GM21717 (cell line): Measurements from ENCODE around the gene OPCML.

Source experiments
- ATAC-seq: cut with Tn5 transposase; IDR thresholded peaks from one replicate; pipeline ENCODE4 v1.9.1; 2021; ENCODE audit warnings: mild to moderate bottlenecking, moderate library complexity; ENCODE audit not compliant: unreplicated experiment

Gene OPCML

DNA sequence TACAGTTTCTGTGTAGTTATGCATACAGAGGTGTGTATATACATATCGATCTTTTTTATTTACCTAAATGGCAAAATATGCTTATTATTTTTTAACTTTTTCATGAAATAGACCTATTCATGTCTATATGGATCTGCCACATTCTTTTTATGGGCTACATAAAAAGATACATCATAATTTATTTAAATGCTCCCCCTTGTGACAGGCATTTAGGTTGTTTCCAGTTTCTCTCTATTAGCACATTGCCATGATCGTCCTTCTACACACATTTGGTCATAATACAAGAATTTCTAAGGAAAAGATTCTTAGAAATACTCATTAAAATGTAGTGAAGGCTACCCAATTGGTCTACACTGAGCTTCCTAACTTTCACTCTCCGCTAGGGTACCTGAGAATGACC is 1067.4 kb downstream of the OPCML start:
- ATAC-seq: no peak

DNA sequence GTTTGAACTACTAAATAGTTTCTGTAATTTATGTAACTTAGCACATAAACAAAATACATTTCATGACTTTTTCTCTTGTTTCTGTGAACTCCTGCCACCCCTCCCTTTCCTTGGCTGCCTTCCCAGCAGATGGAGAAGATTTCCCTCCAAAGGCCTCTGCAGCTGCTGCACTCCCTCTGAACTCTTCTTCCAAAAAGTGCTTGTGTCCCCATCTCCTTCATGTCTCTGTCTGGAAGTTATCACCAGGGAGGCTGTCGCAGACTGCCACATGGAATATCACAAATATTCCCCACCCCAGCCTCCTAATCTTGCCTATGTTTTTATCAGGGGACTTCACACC is 1068.3 kb downstream of the OPCML start:
- ATAC-seq: no peak

DNA sequence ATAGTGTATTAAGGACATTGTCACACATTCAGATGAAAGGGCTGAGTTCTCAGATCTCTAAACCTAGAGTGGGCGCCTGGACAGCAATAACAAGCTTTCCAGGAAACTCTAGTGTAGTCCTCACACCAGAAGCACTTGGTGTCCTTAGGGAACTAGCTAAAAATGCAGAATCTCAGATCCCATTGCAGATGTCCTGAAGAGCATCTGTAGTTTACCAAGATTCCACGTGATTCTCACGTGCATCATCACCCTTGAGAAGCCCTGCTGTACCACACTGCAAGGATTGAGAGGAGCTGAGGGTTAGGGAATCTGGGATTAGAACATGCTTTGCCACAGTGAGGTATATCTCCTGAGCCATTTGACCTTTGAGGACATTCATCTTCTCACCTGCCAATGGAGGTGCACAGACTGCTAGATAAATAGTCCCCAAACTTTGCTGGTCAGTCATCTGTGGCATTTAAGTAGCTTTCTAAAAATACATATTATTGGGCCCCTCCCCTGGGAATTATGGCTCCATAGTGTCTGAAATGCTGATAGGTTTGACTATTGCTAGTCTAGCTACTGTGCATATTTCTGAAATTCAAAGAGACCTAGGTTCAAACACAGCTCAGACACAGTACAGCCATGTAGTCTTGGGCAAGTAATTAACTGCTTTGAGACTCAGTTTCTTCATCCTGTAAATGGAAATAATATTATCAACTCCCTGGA is 1068.9 kb downstream of the OPCML start:
- ATAC-seq: no peak

DNA sequence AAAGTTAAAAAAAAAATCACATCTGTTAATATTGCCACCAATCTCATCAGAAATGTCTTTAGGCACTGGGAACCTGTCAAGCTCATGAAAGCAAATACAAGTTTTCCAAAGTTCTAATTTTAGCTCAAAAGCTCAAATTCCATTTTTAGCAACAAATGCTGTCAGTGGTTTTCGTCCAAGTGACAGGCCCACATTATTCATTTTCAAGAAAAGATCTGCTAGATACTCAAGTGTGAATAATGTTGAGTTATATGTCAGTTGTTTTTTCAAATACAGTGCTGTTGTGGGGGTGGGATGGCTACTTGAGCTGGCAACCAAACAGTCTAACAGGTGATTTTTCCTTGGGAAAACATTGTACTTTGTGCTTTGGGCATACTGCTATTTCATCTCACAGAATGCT is 1072.6 kb downstream of the OPCML start:
- no peak for ATAC-seq

DNA sequence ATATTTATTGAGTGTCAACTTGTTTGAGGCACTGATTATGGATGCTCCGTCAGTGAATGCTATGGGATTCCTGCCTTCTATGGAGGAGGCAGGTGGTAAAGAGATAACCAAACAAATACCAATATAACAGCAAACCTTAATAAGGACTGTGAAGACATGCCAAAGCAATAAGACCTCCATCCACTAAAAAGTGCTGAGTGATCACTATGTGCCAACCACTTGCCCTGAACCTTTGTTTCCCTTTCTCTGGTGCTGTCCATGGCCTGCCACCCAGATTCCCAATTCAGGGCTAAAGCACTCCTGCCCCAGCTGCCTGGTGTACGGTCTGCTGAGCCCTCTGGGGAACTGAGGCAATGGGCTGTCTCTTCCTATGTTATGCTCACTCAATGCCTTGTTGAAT is 1074.9 kb downstream of the OPCML start:
- no peak for ATAC-seq

- ATAC-seq: no peak
These were observed 1075.5 kb downstream of the OPCML start for GRCh38 chr11:132456751-132457328.

DNA sequence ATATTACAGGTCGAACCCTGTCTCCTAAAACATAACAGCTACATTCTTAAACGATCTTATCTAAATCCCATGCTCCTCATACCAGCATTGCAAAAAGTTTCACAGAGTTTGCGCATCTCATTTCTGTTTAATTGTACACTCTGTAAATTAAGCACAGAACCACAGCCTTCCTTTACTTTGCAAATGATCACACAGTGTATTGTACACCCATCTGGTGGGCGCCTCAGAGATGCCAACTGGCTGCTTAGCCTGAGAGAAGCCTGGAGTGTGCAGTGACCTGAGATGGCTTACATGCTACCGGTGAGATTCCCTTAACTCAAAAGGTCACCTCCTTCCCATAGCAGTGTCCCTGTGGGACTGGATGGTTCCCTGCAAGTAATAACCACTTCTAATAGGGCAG is 1077.3 kb downstream of the OPCML start:
- no peak for ATAC-seq

DNA sequence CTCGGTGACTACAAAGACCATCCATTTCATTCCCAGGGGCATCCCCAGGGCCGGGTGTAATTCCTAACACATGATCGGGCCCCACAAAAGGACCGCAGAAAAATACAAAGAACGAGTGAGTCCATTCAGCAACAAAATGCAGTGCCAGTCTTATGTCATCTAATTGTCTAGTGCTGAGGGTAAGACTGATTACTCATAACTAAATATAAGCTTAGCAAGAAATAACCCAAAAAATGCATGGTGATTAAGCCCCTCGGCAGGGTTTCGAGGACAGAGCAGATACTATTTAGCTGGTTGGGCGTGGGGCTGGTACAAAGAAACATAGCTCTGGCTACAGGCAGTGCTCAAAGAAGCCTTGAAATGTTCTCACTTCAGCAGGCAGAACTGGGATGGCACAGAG is 1078.9 kb downstream of the OPCML start:
- ATAC-seq: no peak

GRCh38 chr11:132452616-132453015 is 1079.7 kb downstream of the OPCML start:
- ATAC-seq: no peak

- no peak for ATAC-seq
These were observed 1080.2 kb downstream of the OPCML start for GRCh38 chr11:132451942-132452601.

- ATAC-seq: no peak
These were observed 1081.7 kb downstream of the OPCML start for GRCh38 chr11:132450631-132451030.

DNA sequence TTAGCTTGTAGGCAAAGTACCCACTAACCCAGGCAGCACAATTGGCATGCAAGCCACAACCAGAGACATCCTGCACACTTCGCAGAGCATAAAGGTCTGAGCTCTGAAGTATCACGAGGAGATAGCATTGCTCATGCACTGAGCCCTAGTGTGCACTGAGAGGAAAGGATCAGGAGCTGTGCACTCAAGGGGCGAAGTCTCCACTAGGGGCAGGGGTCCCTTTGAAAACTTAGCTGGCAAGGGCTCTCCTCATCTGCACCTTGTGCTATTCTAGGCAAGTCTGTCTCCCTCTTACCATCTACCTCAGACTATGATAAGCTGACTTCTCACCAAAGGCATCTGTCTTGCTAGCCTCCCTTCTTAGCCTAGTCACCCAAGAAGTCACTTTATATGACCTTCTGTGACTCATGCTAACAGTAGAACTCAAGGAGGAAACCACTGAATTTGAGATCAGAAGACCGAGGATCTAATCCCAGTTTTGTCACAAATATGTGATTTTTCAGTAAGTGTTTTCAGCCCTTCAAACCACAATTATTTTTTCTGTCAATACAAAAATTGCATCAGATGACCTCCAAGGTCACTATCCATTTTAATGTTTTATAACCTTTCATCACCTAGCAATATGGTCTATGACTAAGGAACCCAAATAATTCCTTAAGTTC is 1083.8 kb downstream of the OPCML start:
- no peak for ATAC-seq

DNA sequence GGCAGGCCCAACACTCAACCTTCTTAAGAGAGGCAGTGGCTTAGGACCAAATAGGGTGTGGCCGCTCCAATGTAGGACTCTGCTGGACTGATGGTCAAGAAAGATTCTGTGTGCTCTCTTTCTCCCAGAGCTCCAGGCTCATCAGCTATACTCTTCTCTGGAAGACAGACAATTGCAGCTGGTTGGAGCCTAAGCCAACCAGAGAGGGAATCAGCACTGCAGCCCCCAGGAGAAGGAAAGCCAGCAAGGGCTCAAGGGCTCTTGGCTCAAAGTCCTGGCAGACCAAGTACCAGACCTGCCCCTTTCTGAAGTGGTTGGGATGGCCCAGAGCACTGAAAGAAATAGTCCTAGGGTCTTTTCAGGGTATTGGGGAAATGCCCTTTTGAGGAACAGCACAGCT is 1084.5 kb downstream of the OPCML start:
- no peak for ATAC-seq

GRCh38 chr11:132445859-132446291 is 1086.4 kb downstream of the OPCML start:
- ATAC-seq: no peak

GRCh38 chr11:132444911-132445310 is 1087.4 kb downstream of the OPCML start:
- ATAC-seq: no peak

DNA sequence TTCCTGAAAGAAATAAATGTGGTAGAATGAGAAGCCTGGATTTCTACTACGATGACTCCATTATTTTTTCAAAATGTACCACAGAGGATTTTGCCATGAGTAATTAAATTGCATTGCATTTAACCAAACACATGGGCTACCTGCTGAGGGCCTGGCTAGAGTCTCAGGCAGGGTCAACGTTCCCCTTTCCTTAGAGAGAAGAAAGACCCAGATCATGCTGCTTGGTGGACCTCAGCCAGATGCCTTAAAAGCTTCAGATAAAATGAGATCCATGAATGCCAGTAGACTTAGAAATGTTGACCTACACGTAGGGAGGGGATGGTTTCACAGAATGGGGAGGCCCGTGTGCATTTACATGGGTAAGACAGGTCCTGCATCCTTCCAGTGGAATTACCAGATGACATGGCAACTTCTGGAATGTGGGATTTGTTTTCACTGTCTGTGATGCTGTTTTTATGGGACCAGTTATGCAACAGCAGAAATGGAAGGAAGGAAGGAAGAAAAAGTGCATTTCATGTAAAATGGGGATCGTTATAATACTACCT is 1092.5 kb downstream of the OPCML start:
- ATAC-seq: no peak

- ATAC-seq: no peak
These were observed 1093.9 kb downstream of the OPCML start for GRCh38 chr11:132438418-132438817.

- ATAC-seq: no peak
These were observed 1101.8 kb downstream of the OPCML start for GRCh38 chr11:132430429-132431062.

DNA sequence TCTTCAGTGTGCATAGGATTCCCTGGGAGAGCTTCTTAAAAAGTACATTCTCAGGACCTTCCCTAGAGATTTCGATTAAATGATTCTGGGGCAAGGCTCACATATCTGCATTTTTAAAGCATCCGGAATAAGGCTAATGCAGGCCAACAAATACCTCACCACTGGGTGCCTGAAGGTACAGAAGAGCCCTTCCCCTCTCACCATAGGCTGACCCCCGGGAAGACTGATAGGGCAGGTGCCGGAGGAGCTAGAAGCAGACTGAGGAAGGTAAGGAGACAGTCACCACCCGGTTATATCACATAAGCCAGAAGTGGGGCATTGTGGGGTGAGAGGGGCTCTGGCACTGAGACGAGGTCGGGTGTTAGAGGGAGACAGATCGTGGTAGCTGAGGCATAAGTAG is 1102.6 kb downstream of the OPCML start:
- ATAC-seq: no peak

GRCh38 chr11:132427611-132428010 is 1104.7 kb downstream of the OPCML start:
- no peak for ATAC-seq

DNA sequence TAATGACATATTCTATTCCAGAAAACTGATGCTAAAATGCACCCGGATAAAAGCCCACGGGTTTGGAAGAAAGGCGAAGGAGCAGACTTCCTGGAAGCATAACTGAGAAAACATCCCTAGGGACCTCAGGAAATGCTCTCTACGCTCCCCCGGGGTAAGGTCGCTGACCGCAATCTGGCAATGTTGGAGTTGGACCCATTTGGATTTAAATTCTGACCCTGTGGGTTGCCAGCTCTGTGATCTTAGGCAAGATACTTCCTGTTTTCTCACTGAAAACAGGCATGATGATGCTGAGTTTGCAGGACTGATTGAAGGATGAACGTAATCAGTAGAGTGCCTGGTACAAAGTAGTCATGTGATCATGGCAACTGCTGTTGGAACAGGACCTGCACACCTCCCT is 1107.9 kb downstream of the OPCML start:
- ATAC-seq: no peak
